ENCODE measurements around the gene SCN10A.

DNA sequence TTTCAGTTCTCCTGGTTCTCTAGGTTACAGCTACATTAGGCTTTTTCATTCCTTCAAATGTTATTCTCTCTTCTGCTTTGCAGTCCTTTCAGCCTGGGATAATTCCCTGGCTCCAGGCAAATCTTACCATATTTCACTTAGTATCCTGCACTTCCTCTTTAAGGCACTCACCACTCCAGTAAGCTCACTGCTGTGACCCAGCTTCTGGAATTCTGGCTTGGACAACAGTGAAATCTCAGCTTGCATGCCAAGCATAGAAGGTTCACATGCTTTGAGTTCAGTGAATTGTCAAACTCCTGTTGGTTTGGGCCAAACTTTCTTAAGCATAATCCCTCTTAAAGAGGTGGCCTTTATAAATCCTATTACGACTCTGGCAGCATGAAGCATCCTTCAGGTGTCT lies 69.4 kb downstream of the SCN10A start:
- TF ChIP-seq POLR2A (IDR thresholded peaks at IDR 0.05) = no peak
- TF ChIP-seq, protein P1, sequence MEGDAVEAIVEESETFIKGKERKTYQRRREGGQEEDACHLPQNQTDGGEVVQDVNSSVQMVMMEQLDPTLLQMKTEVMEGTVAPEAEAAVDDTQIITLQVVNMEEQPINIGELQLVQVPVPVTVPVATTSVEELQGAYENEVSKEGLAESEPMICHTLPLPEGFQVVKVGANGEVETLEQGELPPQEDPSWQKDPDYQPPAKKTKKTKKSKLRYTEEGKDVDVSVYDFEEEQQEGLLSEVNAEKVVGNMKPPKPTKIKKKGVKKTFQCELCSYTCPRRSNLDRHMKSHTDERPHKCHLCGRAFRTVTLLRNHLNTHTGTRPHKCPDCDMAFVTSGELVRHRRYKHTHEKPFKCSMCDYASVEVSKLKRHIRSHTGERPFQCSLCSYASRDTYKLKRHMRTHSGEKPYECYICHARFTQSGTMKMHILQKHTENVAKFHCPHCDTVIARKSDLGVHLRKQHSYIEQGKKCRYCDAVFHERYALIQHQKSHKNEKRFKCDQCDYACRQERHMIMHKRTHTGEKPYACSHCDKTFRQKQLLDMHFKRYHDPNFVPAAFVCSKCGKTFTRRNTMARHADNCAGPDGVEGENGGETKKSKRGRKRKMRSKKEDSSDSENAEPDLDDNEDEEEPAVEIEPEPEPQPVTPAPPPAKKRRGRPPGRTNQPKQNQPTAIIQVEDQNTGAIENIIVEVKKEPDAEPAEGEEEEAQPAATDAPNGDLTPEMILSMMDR (IDR thresholded peaks at IDR 0.05) = no peak
